Panc1 (cell line): Measurements from ENCODE around the gene PCSK5. TPM values are rescaled to one million over a fixed set of nuclear protein-coding genes. Genes with fewer than 3 reads are reported as not detected.

Experiments used
- ATAC-seq: fragments of 200-7000 bp; cut with Tn5 transposase; 2 replicates; pipeline ENCODE4 v1.9.1; 2020; ENCODE audit warnings: mild to moderate bottlenecking, moderate library complexity
- BruUV-seq: library from RNA; stranded (reverse); fragments of 400-500 nt; replicated peaks from 2 replicates; lab custom pipeline; 2021; lab: Mats Ljungman, UMichigan
- CTCF ChIA-PET: fragments of 300-600 bp; sonication (Branson Sonifier 250); formaldehyde crosslinking; loops from one replicate; lab custom pipeline; 2022; ENCODE audit warnings: antibody characterized with exemption; lab: Charles Lee
- POLR2A ChIA-PET: fragments of 300-600 bp; sonication (Branson Sonifier 250); formaldehyde crosslinking; loops from one replicate; lab custom pipeline; 2022; ENCODE audit warnings: antibody characterized with exemption; lab: Charles Lee
- DNase-seq: peaks from one replicate; pipeline ENCODE4 v3.0.0-alpha.2; 2010; ENCODE audit warnings: low read depth, low spot score
- H3K27ac ChIP-seq: 2 replicates; pipeline ENCODE4 v1.5.1; 2011; ENCODE audit warnings: mild to moderate bottlenecking, low read length, inconsistent platforms
- H3K27me3 ChIP-seq: fragments of 200-500 bp; sonication (Bioruptor generic); 2 replicates; pipeline ENCODE4 v1.6.0; 2014; ENCODE audit warnings: low read length, inconsistent platforms; ENCODE audit not compliant: control insufficient read depth, insufficient read depth
- H3K36me3 ChIP-seq: fragments of 200-500 bp; sonication (Bioruptor generic); 2 replicates; pipeline ENCODE4 v1.5.1; 2014; ENCODE audit warnings: inconsistent platforms, mild to moderate bottlenecking, low read length, moderate library complexity; ENCODE audit not compliant: control insufficient read depth, insufficient read depth
- H3K4me1 ChIP-seq: 2 replicates; pipeline ENCODE4 v1.5.1; 2011; ENCODE audit warnings: inconsistent platforms, mild to moderate bottlenecking, low read length, moderate library complexity; ENCODE audit not compliant: control insufficient read depth, insufficient read depth
- H3K4me3 ChIP-seq, 2 experiments: 2 replicates each; pipeline ENCODE4 v1.5.1; 2011 to 2012; ENCODE audit warnings: low read depth in 2 of 2, low read length in 2 of 2, mild to moderate bottlenecking in 2 of 2, inconsistent platforms in 1 of 2, moderate library complexity in 1 of 2
- H3K9me3 ChIP-seq: fragments of 200-500 bp; sonication (Bioruptor generic); 2 replicates; pipeline ENCODE4 v1.5.1; 2014; ENCODE audit warnings: low read depth, mild to moderate bottlenecking, inconsistent platforms, low read length, moderate library complexity; ENCODE audit not compliant: control insufficient read depth, insufficient read depth
- CTCF ChIP-seq: fragments of 450-650 bp; IDR thresholded peaks from 2 replicates; pipeline ENCODE4 v1.5.1; 2017; ENCODE audit warnings: mild to moderate bottlenecking
- POLR2AphosphoS5 ChIP-seq: IDR thresholded peaks from 2 replicates; pipeline ENCODE4 v1.6.1; 2012; ENCODE audit warnings: mild to moderate bottlenecking, low read depth, low read length, moderate library complexity
- REST ChIP-seq, 2 experiments: IDR thresholded peaks; 2 replicates each; pipeline ENCODE4 v1.6.1; 2011 to 2012; ENCODE audit warnings: low read depth in 2 of 2, control low read depth in 1 of 2, low read length in 1 of 2, mild to moderate bottlenecking in 1 of 2, moderate library complexity in 1 of 2; ENCODE audit not compliant: insufficient read depth in 1 of 2
- SIN3A ChIP-seq: IDR thresholded peaks from 2 replicates; pipeline ENCODE4 v1.6.1; 2012; ENCODE audit warnings: low read depth, mild to moderate bottlenecking, low read length, moderate library complexity, borderline replicate concordance; ENCODE audit not compliant: insufficient read depth
- TCF7L2 ChIP-seq: IDR thresholded peaks from 2 replicates; pipeline ENCODE4 v1.6.1; 2011; ENCODE audit warnings: mild to moderate bottlenecking, low read depth, low read length, inconsistent platforms
- in situ Hi-C: cut with HindIII; loops from 2 replicates; pipeline ENCODE4 v1.10.0; 2016; ENCODE audit warnings: low sequenced_read_pairs, low pct_unique_long_range_greater_than_20kb
- intact Hi-C: fragments of 100-400 bp; cut with micrococcal nuclease; formaldehyde crosslinking; loops from one replicate; pipeline ENCODE4 v1.10.0; 2022; ENCODE audit not compliant: unreplicated experiment
- total RNA-seq: library from RNA; stranded (reverse); gene quantifications from one replicate; pipeline ENCODE4 v1.2.1, GENCODE V29; 2021; ENCODE audit not compliant: unreplicated experiment

The PCSK5 gene
- total RNA-seq, 1 experiment from 2014 or later = 0.21 TPM

- ChIA-PET CTCF (no interaction called here), POLR2A (no interaction called here)
- no peak overlapping the region for H3K4me3 ChIP-seq
- DNase-seq = no peak
- no peak for ATAC-seq
- intact Hi-C loops = no loop called here
- no peaks in the 10 kb centered on the region for H3K36me3 ChIP-seq
- H3K27me3 ChIP-seq = no peaks in the 10 kb centered on the region
- H3K27ac ChIP-seq = no peak overlapping the region
- TF ChIP-seq SIN3A = no peak
- no peak for TF ChIP-seq TCF7L2
- no peak for TF ChIP-seq REST (IDR thresholded peaks at IDR 0.05; ENCODE audit: insufficient read depth in 1 of 2, low read depth in 2 of 2, low read length in 1 of 2)
- TF ChIP-seq POLR2AphosphoS5 = no peak
- no peak for TF ChIP-seq CTCF
- in situ Hi-C loops = no loop called here
- no peaks in the 10 kb centered on the region for H3K4me1 ChIP-seq
- no peaks in the 10 kb centered on the region for H3K9me3 ChIP-seq
- no TSS peak for BruUV-seq
Observed at GRCh38 chr9:76246680-76247079, 356.2 kb downstream of the PCSK5 start.

GRCh38 chr9:76247426-76247825, 357.0 kb downstream of the PCSK5 start:
- no TSS peak for BruUV-seq
- DNase-seq (no peak), ATAC-seq (no peak)
- intact Hi-C loops (no loop called here), in situ Hi-C loops (no loop called here)
- Histone ChIP-seq H3K36me3 (no peaks in the 10 kb centered on the region), H3K4me1 (no peaks in the 10 kb centered on the region), H3K27me3 (no peaks in the 10 kb centered on the region), H3K27ac (no peak overlapping the region), H3K4me3 (no peak overlapping the region), H3K9me3 (no peaks in the 10 kb centered on the region)
- TF ChIP-seq POLR2AphosphoS5 = no peak
- TF ChIP-seq SIN3A = no peak
- TF ChIP-seq REST (IDR thresholded peaks at IDR 0.05; ENCODE audit: insufficient read depth in 1 of 2, low read depth in 2 of 2, low read length in 1 of 2) = no peak
- TF ChIP-seq TCF7L2 = no peak
- no peak for TF ChIP-seq CTCF
- ChIA-PET POLR2A (no interaction called here), CTCF (no interaction called here)
